Activated T-cell treated with anti-CD3 and anti-CD28 coated beads, Interleukin-2, amount 50 U/mL, for 4 hours (primary cell): ENCODE measurements around the gene STPG2. TPM values are rescaled to one million over a fixed set of nuclear protein-coding genes. Genes with fewer than 3 reads are reported as not detected.
"Not testable (repeated sequence)": the region's sequence is repeated elsewhere in the genome, so short reads cannot be mapped to it uniquely, and the experiment has no call there.

Experiments used
- ATAC-seq, 2 donors: fragments of 200-7000 bp; cut with Tn5 transposase; one replicate each; pipeline ENCODE4 v1.10.0; 2021
- DNase-seq: peaks from one replicate; pipeline ENCODE4 v3.0.0-alpha.2; 2020
- H3K27me3 Mint-ChIP-seq: one replicate; pipeline ENCODE4 v1.8.0; 2021; ENCODE audit warnings: low read depth, mixed read lengths
- H3K36me3 Mint-ChIP-seq: one replicate; pipeline ENCODE4 v1.8.0; 2022; ENCODE audit warnings: mixed read lengths; ENCODE audit not compliant: insufficient read depth
- H3K4me1 Mint-ChIP-seq: one replicate; pipeline ENCODE4 v1.8.0; 2021; ENCODE audit warnings: low read depth, mixed read lengths
- H3K4me3 Mint-ChIP-seq: one replicate; pipeline ENCODE4 v1.8.0; 2021; ENCODE audit warnings: mild to moderate bottlenecking, moderate library complexity, mixed read lengths
- H3K9me3 Mint-ChIP-seq: one replicate; pipeline ENCODE4 v1.8.0; 2021; ENCODE audit warnings: mixed read lengths
- total RNA-seq, 3 donors: library from RNA; stranded (reverse); gene quantifications; one replicate each; pipeline ENCODE4 v1.2.1, GENCODE V29; 2021

STPG2 gene
- total RNA-seq, 3 donors from 2014 or later, result not detected

- H3K4me3 Mint-ChIP-seq, H3K9me3 Mint-ChIP-seq, H3K27me3 Mint-ChIP-seq, ATAC-seq, H3K4me1 Mint-ChIP-seq, DNase-seq, H3K36me3 Mint-ChIP-seq: not testable (repeated sequence)
These were observed 592.6 kb downstream of the STPG2 start for GRCh38 chr4:97550637-97551036.

- DNase-seq (no peak), ATAC-seq (no peak)
- no peaks in the 10 kb centered on the region for H3K4me1 Mint-ChIP-seq
- no peaks in the 10 kb centered on the region for H3K36me3 Mint-ChIP-seq
- peaks cover 4% of the 10 kb centered on the region for H3K9me3 Mint-ChIP-seq
- no peaks in the 10 kb centered on the region for H3K27me3 Mint-ChIP-seq
- H3K4me3 Mint-ChIP-seq, result no peak overlapping the region
These were observed 594.2 kb downstream of the STPG2 start for GRCh38 chr4:97548943-97549583.

DNA sequence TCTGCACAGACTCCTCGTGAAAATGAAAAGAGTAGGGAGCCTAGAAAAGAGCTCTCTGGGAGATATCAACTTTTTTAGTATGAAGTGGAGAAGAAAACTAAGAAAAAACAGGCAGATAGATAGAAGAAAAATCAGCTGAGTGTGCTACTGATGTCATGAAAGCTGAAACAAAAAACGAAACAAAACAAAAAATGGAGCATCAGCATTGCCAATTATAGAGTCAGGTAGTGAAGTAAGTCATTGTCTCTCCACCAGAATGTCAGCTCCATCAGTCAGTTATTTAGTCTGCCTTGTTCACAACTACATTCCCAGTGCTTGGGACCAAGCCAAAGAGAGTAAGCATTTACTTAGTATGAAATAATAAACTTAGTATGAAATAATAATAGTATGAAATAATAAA lies 595.1 kb downstream of the STPG2 start:
- Mint-ChIP-seq H3K27me3 (no peaks in the 10 kb centered on the region), H3K36me3 (no peaks in the 10 kb centered on the region), H3K9me3 (peaks cover 9% of the 10 kb centered on the region), H3K4me3 (no peak overlapping the region), H3K4me1 (no peaks in the 10 kb centered on the region)
- ATAC-seq, result no peak
- no peak for DNase-seq

DNA sequence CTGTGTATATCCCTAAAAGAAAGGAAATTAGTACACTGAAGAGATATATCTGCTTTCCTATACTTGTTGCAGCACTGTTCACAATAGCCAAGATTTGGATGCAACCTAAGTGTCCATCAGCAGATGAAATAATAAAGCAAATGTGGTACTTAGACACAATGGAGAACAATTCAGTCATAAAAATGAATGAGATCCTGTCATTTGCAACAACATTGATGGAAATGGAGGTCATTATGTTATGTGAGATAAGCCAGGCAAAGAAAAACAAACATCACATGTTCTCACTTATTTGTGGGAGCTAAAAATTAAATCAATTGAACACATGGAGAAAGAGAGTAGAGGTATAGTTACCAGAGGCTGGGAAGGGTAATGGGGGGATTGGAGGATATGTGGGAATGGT lies 611.9 kb downstream of the STPG2 start:
- no peak overlapping the region for H3K4me3 Mint-ChIP-seq

DNA sequence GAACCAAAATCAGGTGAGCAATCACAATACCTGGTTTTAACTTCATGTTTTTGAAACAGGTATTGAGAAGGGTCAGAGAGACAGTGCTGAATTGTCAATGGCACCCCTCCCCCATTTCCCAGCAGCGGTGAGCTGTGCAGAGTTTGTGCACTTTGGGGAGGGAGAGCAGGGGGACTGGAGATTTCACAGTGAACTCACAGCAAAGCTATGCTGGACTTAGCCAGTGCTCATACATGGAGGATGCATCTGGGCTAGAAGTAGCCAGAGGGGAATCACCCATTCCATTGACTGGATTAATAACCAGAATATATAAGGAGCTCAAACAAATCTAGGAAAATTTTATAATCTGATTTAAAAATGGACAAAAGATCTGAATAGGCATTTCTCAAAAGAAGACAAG lies 612.6 kb downstream of the STPG2 start:
- Mint-ChIP-seq H3K9me3 (peaks cover 7% of the 10 kb centered on the region), H3K27me3 (no peaks in the 10 kb centered on the region), H3K36me3 (no peaks in the 10 kb centered on the region), H3K4me3 (no peak overlapping the region), H3K4me1 (no peaks in the 10 kb centered on the region)
- ATAC-seq (no peak), DNase-seq (no peak)

More for the DNA sequence above, 611.9 kb downstream of the STPG2 start:
- Mint-ChIP-seq H3K9me3 (peaks cover 7% of the 10 kb centered on the region), H3K36me3 (no peaks in the 10 kb centered on the region), H3K27me3 (no peaks in the 10 kb centered on the region), H3K4me1 (no peaks in the 10 kb centered on the region)
- no peak for DNase-seq
- no peak for ATAC-seq

GRCh38 chr4:97525236-97525635 lies 618.0 kb downstream of the STPG2 start:
- Mint-ChIP-seq H3K27me3 (no peaks in the 10 kb centered on the region), H3K9me3 (peaks cover 3% of the 10 kb centered on the region), H3K4me1 (no peaks in the 10 kb centered on the region), H3K36me3 (no peaks in the 10 kb centered on the region), H3K4me3 (no peak overlapping the region)
- DNase-seq (no peak), ATAC-seq (no peak)

GRCh38 chr4:97517939-97518338 lies 625.3 kb downstream of the STPG2 start:
- no peak for ATAC-seq

GRCh38 chr4:97513917-97514316 lies 629.4 kb downstream of the STPG2 start:
- Mint-ChIP-seq H3K4me1 (no peaks in the 10 kb centered on the region), H3K27me3 (no peaks in the 10 kb centered on the region), H3K4me3 (no peak overlapping the region), H3K36me3 (no peaks in the 10 kb centered on the region), H3K9me3 (peaks cover 10% of the 10 kb centered on the region)
- DNase-seq, result no peak
- ATAC-seq, result no peak

More at GRCh38 chr4:97517939-97518338, 625.3 kb downstream of the STPG2 start:
- no peak for DNase-seq
- Mint-ChIP-seq H3K4me1 (no peaks in the 10 kb centered on the region), H3K9me3 (no peaks in the 10 kb centered on the region), H3K27me3 (no peaks in the 10 kb centered on the region), H3K36me3 (no peaks in the 10 kb centered on the region), H3K4me3 (no peak overlapping the region)

Other genes with a start within 250 kb of the STPG2 start
- gene RAP1GDS1, start 117.9 kb upstream of the STPG2 start, total RNA-seq, result 10 to 100 TPM; 37.3 to 42.6 (median 38.3) TPM